ENCODE results near the gene COMT.
A peak's percentile ranks its signal among the peaks of the same experiment; 100 is the strongest.

Gene COMT

DNA sequence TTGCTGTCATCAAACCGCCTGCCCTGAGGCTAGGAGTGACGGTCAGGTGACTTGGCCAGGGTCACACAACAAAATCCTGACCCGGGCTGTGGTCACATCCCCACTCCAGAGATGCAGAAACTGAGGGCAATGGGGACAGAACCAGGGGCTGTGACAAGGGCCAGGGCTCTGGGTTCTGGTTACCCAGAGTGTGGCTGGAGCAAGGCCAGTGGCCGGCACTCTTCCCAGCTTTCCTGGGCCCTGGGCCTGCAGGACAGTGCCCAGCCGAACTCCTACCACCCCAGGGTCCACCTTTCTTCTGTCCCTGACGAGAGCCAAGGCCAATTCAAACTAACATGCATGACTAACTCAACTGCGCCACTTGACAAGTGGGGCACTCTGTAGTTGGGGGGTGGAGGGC is 39.2 kb downstream of the COMT start:
- Histone ChIP-seq H3K27me3 (ENCODE audit: control insufficient read depth, insufficient read depth, low read length) (no peaks in the 10 kb centered on the region), H3K9ac (ENCODE audit: low read length) (no peak overlapping the region), H3K9me3 (ENCODE audit: control insufficient read depth, insufficient read depth, low read depth, low read length) (no peaks in the 10 kb centered on the region), H3K36me3 (ENCODE audit: control insufficient read depth, insufficient read depth, low read length) (peaks cover 52% of the 10 kb centered on the region), H3K27ac (ENCODE audit: low read depth, low read length) (no peak overlapping the region), H3K4me1 (ENCODE audit: control insufficient read depth, insufficient read depth, low read length) (peaks cover 12% of the 10 kb centered on the region), H3K4me3 (ENCODE audit: low read depth, low read length) (no peak overlapping the region)

DNA sequence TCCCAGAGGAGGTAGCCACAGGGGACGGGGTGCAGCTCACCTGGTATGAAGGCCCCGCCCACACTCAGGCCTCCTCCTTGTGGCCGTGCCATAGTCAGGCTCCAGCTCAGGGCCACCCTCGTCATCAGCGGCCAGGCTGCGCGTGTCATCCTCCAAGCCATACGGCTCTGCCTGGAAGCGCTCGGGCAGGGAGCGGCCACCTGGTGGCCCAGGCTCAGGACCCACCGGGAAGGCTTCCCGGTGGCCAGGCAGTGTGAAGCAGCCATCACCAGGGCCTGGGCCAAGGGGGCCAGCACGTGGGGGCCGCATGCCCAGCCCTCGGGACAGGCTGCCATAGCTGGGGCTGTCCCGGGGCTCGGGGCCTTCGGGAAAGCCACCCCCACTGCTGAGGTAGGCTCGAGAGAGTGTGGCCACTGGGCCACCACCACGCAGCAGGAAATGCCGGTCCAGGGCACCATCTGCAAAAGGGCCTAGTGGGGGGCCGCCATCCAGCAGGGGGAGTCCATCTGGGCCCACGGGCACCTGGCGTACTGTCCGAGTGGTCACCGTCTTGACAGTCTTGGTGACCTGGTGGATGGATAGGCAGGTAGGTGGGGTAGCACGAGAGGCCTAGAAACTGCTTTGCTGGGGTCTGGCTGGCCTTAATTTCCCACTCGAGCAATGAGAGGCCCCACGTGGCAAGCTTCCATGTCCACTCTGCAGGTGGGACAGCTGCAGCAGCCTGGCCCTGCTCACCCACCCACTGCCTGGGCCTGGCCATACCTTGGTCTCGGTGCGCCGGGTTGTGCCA is 39.8 kb downstream of the COMT start:
- H3K9ac ChIP-seq (ENCODE audit: low read length) = no peak overlapping the region

DNA sequence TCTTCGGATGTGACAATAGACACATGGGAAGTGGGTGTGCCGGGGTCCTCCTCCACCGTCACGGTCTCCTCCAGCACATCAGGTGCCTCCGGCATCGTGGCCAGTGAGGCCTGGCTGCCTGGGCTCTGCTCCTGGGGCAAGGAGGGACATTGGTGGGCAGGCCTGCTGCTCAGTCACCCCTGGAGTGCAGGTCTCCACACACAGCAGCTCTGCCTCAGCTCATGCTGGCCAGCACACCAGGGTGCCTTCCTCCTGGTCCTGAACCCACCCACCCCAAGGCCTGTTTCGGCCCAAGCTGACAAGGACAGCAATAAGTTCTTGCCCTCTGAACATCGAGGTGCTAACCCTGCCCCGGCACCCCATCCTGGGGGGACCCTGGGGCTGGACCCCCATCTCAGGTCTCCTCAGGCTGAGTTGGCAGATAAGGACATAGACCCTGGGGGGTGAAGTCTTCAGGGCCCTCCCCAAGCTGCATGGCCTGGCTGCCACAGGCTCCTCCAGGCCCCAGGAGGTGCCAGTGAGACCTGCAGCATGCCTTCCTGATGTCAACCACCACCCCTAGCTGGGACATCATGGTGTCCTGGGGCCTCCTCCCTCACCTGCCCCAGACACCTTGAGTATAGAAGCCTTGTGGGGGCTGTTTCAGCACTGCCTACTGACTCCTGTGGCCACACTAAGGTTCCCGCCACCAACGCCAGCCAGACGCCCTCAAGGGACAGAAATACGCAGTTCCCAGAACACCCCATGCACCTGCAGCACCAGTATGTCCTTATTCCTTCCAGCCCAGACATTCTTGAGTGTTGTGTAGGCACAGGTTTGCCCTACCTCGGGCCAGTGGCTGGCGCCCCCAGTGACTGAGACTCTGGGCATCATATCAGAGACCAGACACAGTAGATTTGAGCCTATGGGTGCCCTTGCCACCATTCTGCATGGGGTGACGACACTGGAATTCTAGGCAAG is 40.7 kb downstream of the COMT start:
- Histone ChIP-seq H3K27me3 (ENCODE audit: control insufficient read depth, insufficient read depth, low read length) (no peaks in the 10 kb centered on the region), H3K36me3 (ENCODE audit: control insufficient read depth, insufficient read depth, low read length) (peaks cover 48% of the 10 kb centered on the region), H3K4me3 (ENCODE audit: low read depth, low read length) (no peak overlapping the region), H3K4me1 (ENCODE audit: control insufficient read depth, insufficient read depth, low read length) (peaks cover 18% of the 10 kb centered on the region), H3K9ac (ENCODE audit: low read length) (no peak overlapping the region), H3K27ac (ENCODE audit: low read depth, low read length) (no peak overlapping the region), H3K9me3 (ENCODE audit: control insufficient read depth, insufficient read depth, low read depth, low read length) (no peaks in the 10 kb centered on the region)

More for the DNA sequence above, 39.8 kb downstream of the COMT start:
- Histone ChIP-seq H3K36me3 (ENCODE audit: control insufficient read depth, insufficient read depth, low read length) (peaks cover 52% of the 10 kb centered on the region), H3K4me3 (ENCODE audit: low read depth, low read length) (no peak overlapping the region), H3K9me3 (ENCODE audit: control insufficient read depth, insufficient read depth, low read depth, low read length) (no peaks in the 10 kb centered on the region), H3K27me3 (ENCODE audit: control insufficient read depth, insufficient read depth, low read length) (no peaks in the 10 kb centered on the region), H3K27ac (ENCODE audit: low read depth, low read length) (no peak overlapping the region), H3K4me1 (ENCODE audit: control insufficient read depth, insufficient read depth, low read length) (peaks cover 18% of the 10 kb centered on the region)

DNA sequence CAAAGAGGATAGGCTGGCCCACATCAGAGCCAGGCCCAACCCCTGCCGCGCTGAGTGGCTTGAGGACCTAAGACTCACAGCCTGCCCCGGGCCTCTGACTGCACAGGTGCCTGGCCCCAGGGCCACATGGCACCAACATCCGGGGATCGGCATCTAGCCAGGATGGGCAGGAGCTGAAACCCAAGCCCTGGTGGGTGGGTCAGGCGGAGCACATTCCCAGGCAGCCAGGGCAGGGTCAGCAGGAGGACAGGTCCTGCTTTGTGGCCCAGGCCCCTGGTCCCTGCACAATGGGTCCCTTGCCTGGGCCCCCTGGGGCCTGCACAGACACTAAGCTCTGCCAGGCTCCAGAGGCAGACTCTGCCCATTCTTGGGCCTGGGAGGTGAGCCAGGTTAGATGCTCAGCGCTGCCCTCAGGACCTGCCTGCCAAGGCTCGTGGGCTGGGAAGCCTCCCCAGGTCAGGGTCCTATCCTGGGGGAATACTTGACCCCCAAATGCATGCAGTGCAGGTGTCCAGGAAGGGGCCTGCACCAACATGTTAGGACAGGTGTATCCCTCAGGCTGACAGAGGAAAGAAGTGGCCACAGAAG is 41.5 kb downstream of the COMT start:
- Histone ChIP-seq H3K27ac (ENCODE audit: low read depth, low read length) (no peak overlapping the region), H3K9me3 (ENCODE audit: control insufficient read depth, insufficient read depth, low read depth, low read length) (no peaks in the 10 kb centered on the region), H3K27me3 (ENCODE audit: control insufficient read depth, insufficient read depth, low read length) (no peaks in the 10 kb centered on the region), H3K4me1 (ENCODE audit: control insufficient read depth, insufficient read depth, low read length) (peaks cover 24% of the 10 kb centered on the region), H3K4me3 (ENCODE audit: low read depth, low read length) (no peak overlapping the region), H3K36me3 (ENCODE audit: control insufficient read depth, insufficient read depth, low read length) (peaks cover 40% of the 10 kb centered on the region), H3K9ac (ENCODE audit: low read length) (no peak overlapping the region)

DNA sequence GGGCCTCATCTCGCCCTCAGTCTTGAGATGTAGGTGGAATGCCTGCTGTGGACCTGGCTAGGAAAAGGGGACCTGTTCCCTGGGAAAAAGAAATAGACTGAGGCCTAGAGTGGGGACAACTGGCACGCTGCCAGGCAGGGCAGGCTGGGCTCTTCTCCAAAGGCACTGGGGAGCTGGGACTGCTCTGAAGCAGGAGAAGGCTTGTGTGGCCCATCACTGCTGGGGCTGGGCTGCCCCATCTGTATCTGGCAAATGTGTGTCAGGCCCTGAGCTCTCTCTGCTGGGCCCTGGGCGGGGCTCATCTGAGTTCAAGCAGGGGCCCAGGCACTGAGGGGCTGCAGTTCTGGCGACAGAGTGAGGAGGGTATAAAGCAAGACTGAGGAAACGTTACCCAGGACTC is 42.2 kb downstream of the COMT start:
- H3K27ac ChIP-seq (ENCODE audit: low read depth, low read length) = no peak overlapping the region
- H3K9ac ChIP-seq (ENCODE audit: low read length) = no peak overlapping the region
- peaks cover 24% of the 10 kb centered on the region for H3K4me1 ChIP-seq (ENCODE audit: control insufficient read depth, insufficient read depth, low read length)
- no peaks in the 10 kb centered on the region for H3K9me3 ChIP-seq (ENCODE audit: control insufficient read depth, insufficient read depth, low read depth, low read length)
- H3K4me3 ChIP-seq (ENCODE audit: low read depth, low read length) = no peak overlapping the region
- H3K27me3 ChIP-seq (ENCODE audit: control insufficient read depth, insufficient read depth, low read length) = no peaks in the 10 kb centered on the region
- H3K36me3 ChIP-seq (ENCODE audit: control insufficient read depth, insufficient read depth, low read length) = peaks cover 33% of the 10 kb centered on the region

DNA sequence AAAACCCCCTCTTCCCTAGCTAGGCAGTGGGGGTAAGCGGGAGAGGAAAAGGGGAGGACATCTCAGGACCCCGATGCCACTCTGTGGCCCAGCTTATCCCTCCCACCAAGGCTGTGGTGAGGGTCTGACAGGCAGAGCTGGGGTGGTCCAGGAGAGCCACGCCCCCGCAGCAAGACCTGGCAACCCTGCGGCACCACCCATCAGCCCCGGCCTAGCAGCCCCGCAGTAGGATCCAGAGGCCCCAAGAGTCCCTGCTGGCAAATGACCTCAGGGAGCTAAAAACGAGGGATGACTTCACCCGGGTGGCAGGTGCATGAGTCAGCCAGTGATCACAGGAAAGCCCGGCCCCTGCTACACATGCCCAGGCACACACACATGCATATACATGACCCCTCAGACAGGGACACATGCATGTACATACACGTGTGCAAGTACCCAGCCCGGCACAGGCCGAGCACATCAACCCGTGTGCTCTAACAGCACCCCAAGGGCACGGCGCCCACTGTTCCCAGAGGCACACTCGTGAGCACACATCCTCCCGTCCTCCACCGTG is 42.7 kb downstream of the COMT start:
- Histone ChIP-seq H3K4me3 (ENCODE audit: low read depth, low read length) (no peak overlapping the region), H3K4me1 (ENCODE audit: control insufficient read depth, insufficient read depth, low read length) (peaks cover 24% of the 10 kb centered on the region), H3K36me3 (ENCODE audit: control insufficient read depth, insufficient read depth, low read length) (peaks cover 28% of the 10 kb centered on the region), H3K27ac (ENCODE audit: low read depth, low read length) (no peak overlapping the region), H3K27me3 (ENCODE audit: control insufficient read depth, insufficient read depth, low read length) (no peaks in the 10 kb centered on the region), H3K9me3 (ENCODE audit: control insufficient read depth, insufficient read depth, low read depth, low read length) (no peaks in the 10 kb centered on the region), H3K9ac (ENCODE audit: low read length) (peak overlapping the region; percentile 17)

DNA sequence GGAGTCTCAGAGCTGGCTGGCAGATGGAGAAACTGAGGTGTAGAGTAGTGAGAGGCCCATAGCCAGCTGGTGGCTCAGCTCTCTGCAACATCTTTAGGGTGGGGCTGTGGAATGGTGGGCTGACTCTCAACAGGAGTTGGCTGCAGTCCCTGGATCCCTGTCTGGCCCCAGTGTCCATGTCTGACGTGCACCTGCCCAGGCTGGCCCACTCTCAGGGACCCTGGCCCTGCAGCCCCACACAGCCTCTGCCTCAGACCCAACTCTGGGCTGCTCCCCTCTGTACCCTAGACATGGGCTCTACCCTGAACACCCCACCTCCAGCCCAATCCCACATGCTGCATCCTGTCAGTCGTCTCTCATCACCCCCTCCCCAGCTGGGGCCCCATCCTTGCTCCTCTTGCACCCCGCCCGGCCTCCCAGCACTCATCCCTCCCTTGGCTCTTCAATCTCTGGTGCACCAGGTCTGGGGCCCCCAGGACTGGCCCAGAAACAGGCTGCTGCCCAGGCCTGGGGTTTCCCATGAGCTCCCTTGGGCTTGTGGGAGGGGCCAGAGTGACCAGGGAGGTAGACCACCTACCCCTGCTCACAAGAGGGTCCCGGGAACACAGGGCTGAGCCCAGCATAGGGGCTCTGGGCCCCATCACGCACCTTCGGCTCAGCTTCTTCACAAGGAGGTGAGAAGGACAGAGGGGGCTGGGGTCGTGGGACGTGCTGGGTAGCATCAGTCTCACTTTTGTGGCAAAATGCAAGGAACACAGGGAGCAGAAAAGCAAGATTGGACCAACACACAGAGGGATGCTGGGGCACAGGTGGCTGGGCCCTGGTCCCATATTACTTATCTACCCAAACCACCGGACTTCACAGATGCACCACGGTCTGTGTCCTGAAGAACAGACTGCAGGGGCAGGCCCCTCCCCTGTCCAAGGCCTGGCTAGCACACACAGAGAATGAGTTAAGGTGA is 43.6 kb downstream of the COMT start:
- Histone ChIP-seq H3K4me1 (ENCODE audit: control insufficient read depth, insufficient read depth, low read length) (peaks cover 24% of the 10 kb centered on the region), H3K36me3 (ENCODE audit: control insufficient read depth, insufficient read depth, low read length) (peaks cover 20% of the 10 kb centered on the region), H3K9me3 (ENCODE audit: control insufficient read depth, insufficient read depth, low read depth, low read length) (no peaks in the 10 kb centered on the region), H3K9ac (ENCODE audit: low read length) (peak overlapping the region; percentile 17), H3K27ac (ENCODE audit: low read depth, low read length) (no peak overlapping the region), H3K27me3 (ENCODE audit: control insufficient read depth, insufficient read depth, low read length) (no peaks in the 10 kb centered on the region), H3K4me3 (ENCODE audit: low read depth, low read length) (no peak overlapping the region)

DNA sequence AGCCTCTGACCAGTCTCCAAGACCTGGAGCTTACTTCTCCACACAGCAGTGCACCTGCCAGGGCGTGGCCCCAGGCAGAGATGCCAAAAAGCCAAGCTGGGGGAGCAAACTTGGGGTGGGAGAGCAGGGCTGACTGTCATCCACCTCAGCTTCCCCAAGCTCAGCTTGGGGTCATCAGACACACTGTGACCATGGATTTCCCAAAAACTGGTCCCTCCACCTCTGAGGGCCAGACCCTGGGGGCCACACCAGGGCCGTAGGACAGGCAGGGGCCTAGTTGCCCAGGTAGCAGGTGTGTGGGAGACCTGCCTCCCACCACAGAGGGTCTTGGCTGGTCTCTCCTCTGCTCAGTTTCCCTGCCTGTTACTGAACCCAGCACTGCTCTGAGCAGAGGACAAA is 44.4 kb downstream of the COMT start:
- H3K9me3 ChIP-seq (ENCODE audit: control insufficient read depth, insufficient read depth, low read depth, low read length) = no peaks in the 10 kb centered on the region
- H3K36me3 ChIP-seq (ENCODE audit: control insufficient read depth, insufficient read depth, low read length) = peaks cover 11% of the 10 kb centered on the region
- peaks cover 24% of the 10 kb centered on the region for H3K4me1 ChIP-seq (ENCODE audit: control insufficient read depth, insufficient read depth, low read length)
- H3K9ac ChIP-seq (ENCODE audit: low read length) = peak overlapping the region; percentile 66
- no peaks in the 10 kb centered on the region for H3K27me3 ChIP-seq (ENCODE audit: control insufficient read depth, insufficient read depth, low read length)
- H3K27ac ChIP-seq (ENCODE audit: low read depth, low read length) = no peak overlapping the region
- H3K4me3 ChIP-seq (ENCODE audit: low read depth, low read length) = peak overlapping the region; percentile 75

DNA sequence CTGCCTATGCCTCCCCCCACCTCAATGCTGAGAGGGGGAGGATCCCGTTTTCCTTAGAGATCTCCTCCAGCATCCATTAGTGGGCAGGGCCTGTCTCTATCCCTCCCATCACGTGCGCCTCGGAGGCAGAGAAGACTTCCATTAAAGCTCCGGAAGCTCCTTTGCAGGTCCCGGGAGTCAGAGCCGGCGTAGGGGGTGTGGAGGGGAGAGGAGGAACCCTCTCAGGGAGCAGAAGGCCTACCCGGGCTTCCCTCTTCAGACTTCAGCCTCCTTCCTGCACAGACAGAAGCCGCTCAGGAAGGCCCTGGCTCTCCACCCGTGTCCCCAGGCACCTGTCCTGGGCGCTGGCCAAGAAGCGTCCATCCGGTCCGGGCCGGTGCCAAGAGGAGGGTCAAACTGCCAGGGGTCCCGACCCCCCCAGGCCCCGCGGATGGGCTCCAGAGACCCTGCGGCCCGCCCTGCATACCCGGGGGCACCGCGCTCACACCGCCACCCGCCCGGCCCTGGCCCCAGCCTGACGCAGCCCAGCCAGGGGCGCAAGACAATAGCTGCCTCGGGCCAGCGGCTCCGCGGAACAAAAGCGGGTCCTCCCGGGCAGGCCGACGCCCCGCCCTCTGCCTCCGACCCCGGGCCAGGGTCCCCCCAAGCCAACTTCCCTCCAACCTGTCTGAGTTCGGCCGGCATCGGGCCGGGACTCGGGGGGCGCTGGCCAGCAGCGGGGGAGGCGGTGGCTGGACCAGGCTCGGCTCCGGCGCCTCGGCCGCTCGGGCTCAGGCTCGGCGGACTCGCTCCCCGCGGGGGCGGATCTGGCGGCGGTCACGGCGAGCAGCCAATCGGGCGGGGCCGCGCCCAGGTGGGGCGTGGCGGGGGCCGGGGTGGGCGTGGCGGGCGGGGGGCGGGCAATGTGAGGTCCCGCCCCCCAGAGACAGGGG is 45.1 kb downstream of the COMT start:
- Histone ChIP-seq H3K9me3 (ENCODE audit: control insufficient read depth, insufficient read depth, low read depth, low read length) (no peaks in the 10 kb centered on the region), H3K9ac (ENCODE audit: low read length) (peak overlapping the region; percentile 66), H3K27me3 (ENCODE audit: control insufficient read depth, insufficient read depth, low read length) (no peaks in the 10 kb centered on the region), H3K27ac (ENCODE audit: low read depth, low read length) (peak overlapping the region; percentile 46; the same call in 1 of the 2 replicates), H3K4me1 (ENCODE audit: control insufficient read depth, insufficient read depth, low read length) (peaks cover 24% of the 10 kb centered on the region), H3K4me3 (ENCODE audit: low read depth, low read length) (peak overlapping the region; percentile 75), H3K36me3 (ENCODE audit: control insufficient read depth, insufficient read depth, low read length) (peaks cover 5% of the 10 kb centered on the region; the same call in 1 of the 2 replicates)

Measured in HUES6 (cell line).